ENCODE data around the gene CTU1. TPM values are rescaled to one million over a fixed set of nuclear protein-coding genes. Genes with fewer than 3 reads are reported as not detected.
A peak's percentile ranks its signal among the peaks of the same experiment; 100 is the strongest.
"Not testable (repeated sequence)": the region's sequence is repeated elsewhere in the genome, so short reads cannot be mapped to it uniquely, and the experiment has no call there.

Gene CTU1
- total and polyA plus RNA-seq, 8 donors: 1.6 to 9.9 (median 2.6) TPM

DNA sequence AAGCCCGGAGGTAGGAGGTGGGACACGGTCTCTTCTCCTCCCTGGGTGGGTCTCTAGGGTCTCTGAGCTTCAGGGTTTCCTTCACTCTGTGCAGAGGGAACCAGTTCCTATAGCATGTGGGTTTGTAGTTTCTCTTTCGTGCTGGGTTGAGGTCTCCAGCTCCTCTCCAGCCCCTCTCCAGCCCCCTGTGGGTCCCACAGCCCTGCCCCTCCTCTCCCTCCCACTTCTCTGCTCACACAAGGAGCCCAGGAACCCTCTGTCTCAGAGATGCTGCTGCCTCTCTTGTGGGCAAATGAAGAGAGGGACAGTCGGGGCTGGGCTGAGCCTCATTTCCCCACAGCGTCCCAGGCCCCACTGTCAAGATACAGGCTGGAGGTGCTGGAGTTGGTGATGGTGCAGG is 35.3 kb upstream of the CTU1 start:
- no peak for DNase-seq
- no peak overlapping the region for H3K27ac ChIP-seq
- intact Hi-C loops (cut with DNase I): no loop called here

DNA sequence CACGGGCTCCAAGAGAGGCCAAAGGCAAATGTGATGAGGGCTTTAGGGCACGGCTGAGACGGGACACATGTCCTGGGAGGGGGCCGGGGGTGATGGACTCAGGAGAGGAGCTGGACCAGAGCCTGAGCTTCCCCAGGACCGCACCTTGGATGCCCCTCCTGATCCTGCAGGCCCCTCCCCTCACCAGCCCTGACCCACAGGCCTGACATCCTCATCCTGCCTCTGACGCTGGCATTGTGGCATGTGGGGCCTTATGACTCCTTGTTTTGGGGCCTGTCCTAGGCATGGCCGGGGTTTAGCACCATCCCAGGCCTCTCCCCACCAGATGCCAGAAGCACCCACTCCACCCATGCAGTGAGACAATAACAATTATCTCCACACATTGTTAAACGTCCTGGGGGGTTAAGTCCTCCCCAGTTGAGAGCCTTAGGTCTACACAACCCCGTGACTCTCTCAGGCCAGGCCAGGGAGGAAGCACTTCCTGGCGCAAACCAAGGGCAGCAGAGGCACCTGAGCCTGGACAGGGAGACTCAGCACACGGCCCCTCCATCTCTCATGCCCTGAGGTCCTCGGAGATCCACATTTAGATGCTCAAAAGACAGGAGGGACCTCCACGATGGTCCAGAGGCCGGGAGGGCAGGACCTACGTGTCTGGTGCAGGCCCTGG is 34.7 kb upstream of the CTU1 start:
- H3K9me3 ChIP-seq; intact Hi-C loops (cut with DNase I); DNase-seq; H3K36me3 ChIP-seq: not testable (repeated sequence)
- H3K27me3 ChIP-seq: peaks cover 0 to 54% of the 10 kb centered on the region in 2 donors
- peak overlapping the region in 1 of 2 donors; percentile 19 for H3K4me3 ChIP-seq
- peak overlapping the region in 1 of 2 donors; percentile 81 for H3K27ac ChIP-seq
- peak; percentile 8 for ATAC-seq
- H3K4me1 ChIP-seq: peaks cover 0 to 78% of the 10 kb centered on the region in 2 donors

More for the DNA sequence above, 35.3 kb upstream of the CTU1 start:
- H3K36me3 ChIP-seq: no peaks in the 10 kb centered on the region
- ATAC-seq: no peak
- TF ChIP-seq, protein P1, sequence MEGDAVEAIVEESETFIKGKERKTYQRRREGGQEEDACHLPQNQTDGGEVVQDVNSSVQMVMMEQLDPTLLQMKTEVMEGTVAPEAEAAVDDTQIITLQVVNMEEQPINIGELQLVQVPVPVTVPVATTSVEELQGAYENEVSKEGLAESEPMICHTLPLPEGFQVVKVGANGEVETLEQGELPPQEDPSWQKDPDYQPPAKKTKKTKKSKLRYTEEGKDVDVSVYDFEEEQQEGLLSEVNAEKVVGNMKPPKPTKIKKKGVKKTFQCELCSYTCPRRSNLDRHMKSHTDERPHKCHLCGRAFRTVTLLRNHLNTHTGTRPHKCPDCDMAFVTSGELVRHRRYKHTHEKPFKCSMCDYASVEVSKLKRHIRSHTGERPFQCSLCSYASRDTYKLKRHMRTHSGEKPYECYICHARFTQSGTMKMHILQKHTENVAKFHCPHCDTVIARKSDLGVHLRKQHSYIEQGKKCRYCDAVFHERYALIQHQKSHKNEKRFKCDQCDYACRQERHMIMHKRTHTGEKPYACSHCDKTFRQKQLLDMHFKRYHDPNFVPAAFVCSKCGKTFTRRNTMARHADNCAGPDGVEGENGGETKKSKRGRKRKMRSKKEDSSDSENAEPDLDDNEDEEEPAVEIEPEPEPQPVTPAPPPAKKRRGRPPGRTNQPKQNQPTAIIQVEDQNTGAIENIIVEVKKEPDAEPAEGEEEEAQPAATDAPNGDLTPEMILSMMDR (IDR thresholded peaks at IDR 0.05): no peak
- no peaks in the 10 kb centered on the region for H3K9me3 ChIP-seq
- H3K4me3 ChIP-seq: peak overlapping the region in 1 of 2 donors; percentile 19
- H3K27me3 ChIP-seq: peaks cover 0 to 49% of the 10 kb centered on the region in 2 donors
- H3K4me1 ChIP-seq: peaks cover 0 to 78% of the 10 kb centered on the region in 2 donors

DNA sequence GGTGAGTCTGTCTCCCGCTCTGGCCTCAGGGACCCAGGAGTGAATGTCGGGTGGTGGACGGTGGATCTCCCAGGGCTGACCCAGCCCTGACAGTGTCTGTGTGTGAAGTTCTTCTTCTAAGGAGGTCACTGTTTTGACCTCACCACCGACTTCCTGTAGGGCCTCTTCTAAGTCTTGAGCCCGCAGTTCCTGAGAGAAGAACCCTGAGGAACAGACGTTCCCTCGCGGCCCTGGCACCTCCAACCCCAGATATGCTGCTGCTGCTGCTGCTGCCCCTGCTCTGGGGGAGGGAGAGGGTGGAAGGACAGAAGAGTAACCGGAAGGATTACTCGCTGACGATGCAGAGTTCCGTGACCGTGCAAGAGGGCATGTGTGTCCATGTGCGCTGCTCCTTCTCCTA is 33.9 kb upstream of the CTU1 start, which contains the start of gene SIGLEC7:
TSS of gene SIGLEC7 (plus strand) at position 183 of the 400 bp plus-strand sequence. CDS start at position 252, 69 bp downstream.
- peak; percentile 41 for ATAC-seq
- intact Hi-C loops (cut with DNase I): no loop called here

DNA sequence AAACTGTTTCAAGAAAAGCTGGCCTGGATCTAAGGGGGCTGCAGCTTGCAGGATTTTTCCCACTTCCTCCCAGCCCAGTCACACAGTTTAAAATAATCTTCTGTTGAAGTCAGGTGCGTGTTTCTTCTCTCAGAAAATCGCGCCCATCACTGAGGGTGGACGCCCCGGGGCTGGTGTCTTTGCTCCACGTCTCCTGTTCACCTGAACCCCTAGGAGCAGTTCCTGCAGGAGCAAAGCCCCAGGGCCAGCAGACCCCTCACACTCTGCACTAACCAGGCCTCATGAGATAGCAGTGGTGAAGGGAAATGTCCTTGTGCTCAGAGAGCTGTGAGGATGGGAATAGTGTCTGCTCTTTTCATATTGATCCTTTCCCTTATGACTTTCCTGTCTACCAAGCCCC is 33.0 kb upstream of the CTU1 start:
- Histone ChIP-seq H3K36me3 (no peaks in the 10 kb centered on the region), H3K27me3 (peaks cover 0 to 54% of the 10 kb centered on the region in 2 donors), H3K9me3 (no peaks in the 10 kb centered on the region), H3K27ac (peak overlapping the region in 1 of 2 donors; percentile 81), H3K4me3 (no peak overlapping the region), H3K4me1 (peaks cover 0 to 88% of the 10 kb centered on the region in 2 donors)
- TF ChIP-seq, protein P1 (IDR thresholded peaks at IDR 0.05): no peak
- no peak for ATAC-seq
- intact Hi-C loops (cut with DNase I): no loop called here
- DNase-seq: no peak

More for the DNA sequence above, 33.9 kb upstream of the CTU1 start, which contains the start of gene SIGLEC7:
- peaks cover 0 to 54% of the 10 kb centered on the region in 2 donors for H3K27me3 ChIP-seq
- H3K27ac ChIP-seq: peak within 1 kb of the TSS in 1 of 2 donors; percentile 81
- DNase-seq: peak in 2 of 4 donors; percentile 73 to 86
- TF ChIP-seq, protein P1 (IDR thresholded peaks at IDR 0.05): no peak
- no peaks in the 10 kb centered on the region for H3K36me3 ChIP-seq
- H3K4me3 ChIP-seq: peak within 1 kb of the TSS in 1 of 2 donors; percentile 19
- no peaks in the 10 kb centered on the region for H3K9me3 ChIP-seq
- H3K4me1 ChIP-seq: peaks cover 0 to 81% of the 10 kb centered on the region in 2 donors

DNA sequence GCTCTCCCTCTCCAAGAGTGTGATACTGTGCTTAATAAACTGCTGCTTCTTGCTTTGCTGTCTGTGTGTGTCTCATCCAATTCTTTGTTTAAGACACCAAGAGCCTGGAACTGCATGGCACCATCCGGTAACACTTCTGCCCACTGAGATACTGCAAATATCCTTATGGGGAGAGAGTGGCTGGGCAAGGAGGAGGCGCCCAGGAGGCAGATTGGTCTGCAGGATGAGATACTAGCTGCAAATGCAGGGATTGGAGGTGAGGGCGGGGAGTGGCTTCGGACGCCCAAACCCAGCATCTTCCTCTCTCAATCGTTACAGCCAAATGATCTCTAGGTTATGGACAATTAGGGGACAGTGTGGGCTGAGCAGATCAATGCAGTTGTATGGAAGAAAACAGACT is 32.2 kb upstream of the CTU1 start:
- H3K4me3 ChIP-seq: no peak overlapping the region
- H3K4me1 ChIP-seq: peaks cover 0 to 92% of the 10 kb centered on the region in 2 donors
- no peaks in the 10 kb centered on the region for H3K9me3 ChIP-seq
- peak overlapping the region in 1 of 2 donors; percentile 93 for H3K27ac ChIP-seq
- ATAC-seq (no peak), DNase-seq (no peak)
- intact Hi-C loops (cut with DNase I): no loop called here
- no peaks in the 10 kb centered on the region for H3K36me3 ChIP-seq
- TF ChIP-seq, protein P1 (IDR thresholded peaks at IDR 0.05): no peak
- peaks cover 0 to 54% of the 10 kb centered on the region in 2 donors for H3K27me3 ChIP-seq

All from left lung (tissue), 10 donors.